ENCODE measurements around the gene RDH16. TPM values are rescaled to one million over a fixed set of nuclear protein-coding genes. Genes with fewer than 3 reads are reported as not detected.

RDH16 gene
- polyA plus RNA-seq, 3 donors, result 0.47 TPM; not detected in 2

- Histone ChIP-seq H3K27me3 (ENCODE audit: control insufficient read depth in 2 of 2, insufficient read depth in 2 of 2, low read length in 2 of 2) (no peaks in the 10 kb centered on the region), H2AFZ (ENCODE audit: insufficient read depth, low read depth, low read length, poor library complexity, severe bottlenecking) (peak overlapping the region; percentile 7), H4K20me1 (ENCODE audit: insufficient read depth, low read length) (no peaks in the 10 kb centered on the region), H3K9ac (ENCODE audit: insufficient read depth, low read length, poor library complexity, severe bottlenecking) (no peak overlapping the region), H3K27ac (ENCODE audit: low read depth in 1 of 2, low read length in 2 of 2) (peak overlapping the region in 1 of 2 donors; percentile 43), H3K79me2 (ENCODE audit: insufficient read depth, low read length) (no peaks in the 10 kb centered on the region), H3K9me3 (replicated peaks in 1 of 2; ENCODE audit: control insufficient read depth in 1 of 2, insufficient read depth in 1 of 2, low read length in 2 of 2) (no peaks in the 10 kb centered on the region), H3K4me3 (replicated peaks in 1 of 3; ENCODE audit: low read depth in 2 of 3, low read length in 3 of 3) (peak overlapping the region in 1 of 3 experiments; percentile 36), H3K4me2 (replicated peaks; ENCODE audit: extremely low read depth, low read length, poor library complexity, severe bottlenecking) (peak overlapping the region; percentile 39), H3K4me1 (ENCODE audit: control insufficient read depth in 1 of 2, insufficient read depth in 2 of 2, low read length in 2 of 2) (peaks cover 26 to 32% of the 10 kb centered on the region in 2 donors), H3K36me3 (replicated peaks in 1 of 2; ENCODE audit: control insufficient read depth in 1 of 2, insufficient read depth in 2 of 2, low read length in 2 of 2) (no peaks in the 10 kb centered on the region)
- Mint-ChIP-seq H3K27ac (peak overlapping the region in 6 of 7 donors; percentile 1 to 81 (median 54)), H3K36me3 (peaks cover 7 to 12% of the 10 kb centered on the region in 2 donors), H3K9me3 (no peaks in the 10 kb centered on the region), H3K27me3 (ENCODE audit: low read depth in 3 of 3) (peaks cover 2 to 9% (median 6%) of the 10 kb centered on the region in 3 donors), H3K4me1 (peaks cover 33% of the 10 kb centered on the region), H3K4me3 (peak overlapping the region in 1 of 2 donors; percentile 76)
- intact Hi-C loops (cut with micrococcal nuclease), result no loop called here
- DNase-seq, result peak; percentile 10 to 27 (median 22)
- 50% methylated on average over 3 of the region's 8 CpGs for WGBS (ENCODE audit: insufficient coverage)
- no peak for TF ChIP-seq CTCF (IDR thresholded peaks at IDR 0.05)
These were observed 34.2 kb upstream of the RDH16 start for GRCh38 chr12:56991319-56992246.

- H3K4me3 Mint-ChIP-seq, result peak overlapping the region in 1 of 2 donors; percentile 76
- peaks cover 4 to 7% of the 10 kb centered on the region in 2 donors for H3K36me3 Mint-ChIP-seq
- H3K9me3 ChIP-seq (replicated peaks in 1 of 2; ENCODE audit: control insufficient read depth in 1 of 2, insufficient read depth in 1 of 2, low read length in 2 of 2), result no peaks in the 10 kb centered on the region
- H3K36me3 ChIP-seq (replicated peaks in 1 of 2; ENCODE audit: control insufficient read depth in 1 of 2, insufficient read depth in 2 of 2, low read length in 2 of 2), result no peaks in the 10 kb centered on the region
- TF ChIP-seq CTCF (IDR thresholded peaks at IDR 0.05), result no peak
- H3K79me2 ChIP-seq (ENCODE audit: insufficient read depth, low read length), result no peaks in the 10 kb centered on the region
- peaks cover 4 to 6% (median 6%) of the 10 kb centered on the region in 3 donors for H3K27me3 Mint-ChIP-seq (ENCODE audit: low read depth in 3 of 3)
- WGBS (ENCODE audit: insufficient coverage), result 33% methylated on average over 6 of the region's 7 CpGs
- H3K27ac Mint-ChIP-seq, result peak overlapping the region in 3 of 7 donors; percentile 1 to 67 (median 27)
- H3K4me1 Mint-ChIP-seq, result peaks cover 33% of the 10 kb centered on the region
- H3K4me2 ChIP-seq (replicated peaks; ENCODE audit: extremely low read depth, low read length, poor library complexity, severe bottlenecking), result peak overlapping the region; percentile 39
- H3K9ac ChIP-seq (ENCODE audit: insufficient read depth, low read length, poor library complexity, severe bottlenecking), result no peak overlapping the region
- no peaks in the 10 kb centered on the region for H3K27me3 ChIP-seq (ENCODE audit: control insufficient read depth in 2 of 2, insufficient read depth in 2 of 2, low read length in 2 of 2)
- peak overlapping the region in 1 of 3 experiments; percentile 36 for H3K4me3 ChIP-seq (replicated peaks in 1 of 3; ENCODE audit: low read depth in 2 of 3, low read length in 3 of 3)
- no peaks in the 10 kb centered on the region for H3K9me3 Mint-ChIP-seq
- peak overlapping the region in 1 of 2 donors; percentile 43 for H3K27ac ChIP-seq (ENCODE audit: low read depth in 1 of 2, low read length in 2 of 2)
- no peaks in the 10 kb centered on the region for H4K20me1 ChIP-seq (ENCODE audit: insufficient read depth, low read length)
- H2AFZ ChIP-seq (ENCODE audit: insufficient read depth, low read depth, low read length, poor library complexity, severe bottlenecking), result no peak overlapping the region
- intact Hi-C loops (cut with micrococcal nuclease), result no loop called here
- H3K4me1 ChIP-seq (ENCODE audit: control insufficient read depth in 1 of 2, insufficient read depth in 2 of 2, low read length in 2 of 2), result peaks cover 26 to 32% of the 10 kb centered on the region in 2 donors
- DNase-seq, result no peak
These were observed 33.4 kb upstream of the RDH16 start for GRCh38 chr12:56990648-56991318.

All from CD14-positive monocyte (primary cell).